Medulla oblongata (tissue), 1 donor: ENCODE data around the gene PDXP.

Source experiments
- DNase-seq: peaks from one replicate; pipeline ENCODE4 v3.0.0-alpha.2; 2015; ENCODE audit errors: extremely low spot score

PDXP gene

GRCh38 chr22:37696657-37697537 lies 38.4 kb downstream of the PDXP start, which contains the start of gene TRIOBP:
Gene TRIOBP (plus strand): TSS chr22:37697048. CDS start chr22:37701366, 4,318 bp downstream.
- DNase-seq = peak; percentile 69

DNA sequence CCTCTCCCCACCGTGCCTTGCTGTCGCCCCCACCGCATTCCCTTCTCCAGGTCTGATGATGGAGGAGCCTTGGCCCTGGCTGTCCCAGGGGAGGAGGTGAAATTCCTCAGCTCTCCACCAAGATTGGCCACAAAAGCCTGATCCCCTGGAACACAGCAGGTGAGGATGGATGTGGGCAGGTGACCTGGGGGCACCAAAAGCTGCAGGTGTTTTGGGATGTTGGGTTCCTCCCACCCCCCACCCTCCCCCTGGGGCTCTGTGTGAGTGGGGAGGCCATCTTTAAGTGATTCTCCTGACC lies 39.0 kb downstream of the PDXP start:
- no peak for DNase-seq

- peak; percentile 75 for DNase-seq
Measured at GRCh38 chr22:37701141-37701786, 42.7 kb downstream of the PDXP start.

- no peak for DNase-seq
Measured at GRCh38 chr22:37703906-37704305, 45.4 kb downstream of the PDXP start.

- DNase-seq = no peak
Measured at GRCh38 chr22:37704645-37705044, 46.1 kb downstream of the PDXP start.

DNA sequence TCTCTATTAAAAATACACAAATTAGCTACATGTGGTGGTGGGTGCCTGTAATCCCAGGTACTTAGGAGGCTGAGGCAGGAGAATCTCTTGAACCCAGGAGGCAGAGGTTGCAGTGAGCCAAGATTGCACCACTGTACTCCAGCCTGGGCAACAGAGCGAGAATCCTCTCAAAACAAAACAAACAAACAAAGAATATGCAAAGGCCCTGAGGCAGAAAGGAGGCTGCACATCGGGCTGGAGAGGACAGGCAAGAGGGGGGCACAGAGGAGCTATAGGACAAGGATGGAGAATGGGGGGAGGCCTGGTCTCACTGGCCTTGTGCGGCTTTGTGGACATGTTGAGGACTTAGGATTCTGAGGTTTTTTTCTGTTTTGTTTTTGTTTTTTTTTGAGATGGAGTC lies 46.7 kb downstream of the PDXP start:
- no peak for DNase-seq

DNA sequence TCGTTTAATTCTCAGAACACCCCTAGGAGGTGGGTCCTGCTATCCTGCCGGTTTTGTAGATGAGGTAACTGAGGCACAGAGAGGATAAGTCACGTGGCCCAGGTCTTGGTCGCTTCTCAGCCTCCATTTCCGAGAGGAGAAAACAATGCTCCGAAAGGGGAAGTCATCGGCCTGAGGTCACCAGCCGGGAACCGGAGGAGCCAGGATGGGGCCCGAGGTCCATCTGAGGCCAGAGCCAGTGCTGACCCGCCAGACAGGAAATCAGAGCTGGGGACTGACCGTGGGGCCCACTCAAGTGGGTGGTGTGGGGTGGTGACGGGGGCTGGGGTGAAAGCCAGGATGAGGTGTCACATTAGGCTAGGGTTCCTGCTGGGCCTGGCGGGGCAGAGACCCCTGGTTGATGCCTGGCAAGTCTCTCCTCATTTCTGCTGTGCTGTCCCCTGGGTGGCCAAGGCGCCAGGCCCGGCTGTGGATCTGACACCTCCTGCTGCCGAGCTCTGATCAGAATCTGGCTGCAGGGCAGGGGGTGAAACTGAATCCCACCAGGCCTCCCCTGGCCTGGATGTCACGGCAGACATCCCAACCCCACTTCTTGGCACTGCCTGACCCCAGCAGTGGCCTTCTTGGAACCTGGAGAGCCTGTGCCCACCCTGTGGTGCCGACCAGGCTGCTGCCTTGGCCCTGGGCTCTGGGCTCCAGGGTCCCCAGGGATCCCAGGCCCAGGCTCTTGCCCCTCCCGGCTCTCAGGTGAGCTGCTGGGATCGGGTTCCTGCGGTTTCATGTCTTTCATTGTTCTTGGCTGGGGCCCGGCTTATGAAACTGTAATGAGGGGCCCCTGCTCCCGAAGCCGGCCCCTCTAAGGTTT lies 50.3 kb downstream of the PDXP start:
- peak; percentile 40 for DNase-seq

GRCh38 chr22:37709445-37709765 lies 50.9 kb downstream of the PDXP start:
- no peak for DNase-seq

GRCh38 chr22:37710675-37711074 lies 52.2 kb downstream of the PDXP start:
- DNase-seq = no peak

GRCh38 chr22:37711490-37711889 lies 53.0 kb downstream of the PDXP start:
- no peak for DNase-seq

GRCh38 chr22:37713761-37714160 lies 55.2 kb downstream of the PDXP start:
- DNase-seq = no peak

GRCh38 chr22:37714634-37715033 lies 56.1 kb downstream of the PDXP start:
- DNase-seq = no peak

DNA sequence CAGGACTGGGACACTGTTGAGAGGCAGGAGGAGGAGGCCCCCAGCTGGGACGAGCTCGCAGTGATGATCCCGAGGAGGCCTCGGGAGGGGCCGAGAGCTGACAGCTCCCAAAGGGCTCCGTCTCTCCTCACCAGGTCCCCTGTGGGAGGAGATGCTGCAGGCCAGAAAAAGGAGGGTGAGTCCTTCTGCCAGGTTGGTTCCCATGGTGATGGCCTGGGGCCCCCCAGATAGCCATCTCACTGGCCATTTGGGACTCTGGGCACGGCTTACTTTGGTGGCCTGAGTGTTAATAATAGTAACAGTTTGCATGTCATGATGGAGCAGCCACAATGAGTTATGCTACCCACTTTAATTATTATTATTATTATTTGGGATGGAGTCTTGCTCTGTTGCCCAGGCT lies 57.2 kb downstream of the PDXP start:
- no peak for DNase-seq
